CD4-positive, alpha-beta T cell treated with Interleukin-21 for 1 hour (primary cell): ENCODE measurements around the gene SCYL1.

Experiments
- DNase-seq: peaks from one replicate; pipeline ENCODE4 v3.0.0-alpha.2; 2020

Gene SCYL1

DNA sequence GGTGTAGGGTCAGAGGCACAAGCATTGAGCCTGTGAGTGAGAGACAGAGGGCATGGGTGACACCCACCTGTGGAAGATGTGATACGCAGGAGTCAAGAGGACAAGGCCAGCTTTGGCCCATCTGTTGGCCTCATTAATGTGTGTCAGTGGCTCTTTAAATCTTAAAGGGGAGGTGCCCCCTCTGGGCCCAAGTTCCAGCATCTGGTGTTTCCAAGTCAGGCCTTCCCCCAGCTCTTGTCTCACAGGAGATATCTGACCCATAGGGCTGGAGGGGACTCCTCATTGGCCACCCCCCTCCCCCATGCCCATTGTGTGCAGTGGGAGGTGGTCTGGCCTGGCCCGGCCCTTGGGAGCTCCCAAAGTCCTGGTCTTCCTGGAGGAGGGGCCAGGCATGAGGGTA lies 61.8 kb downstream of the SCYL1 start:
- no peak for DNase-seq
